NCI-H1436 (cell line): ENCODE data around the gene IRGQ.

ENCODE experiments used
- DNase-seq: peaks from one replicate; lab custom pipeline; 2025; lab: John Stamatoyannopoulos, UW

The IRGQ gene

GRCh38 chr19:43544077-43544476, 51.9 kb downstream of the IRGQ start:
- no peak for DNase-seq

- no peak for DNase-seq
Observed at GRCh38 chr19:43541920-43542650, 53.8 kb downstream of the IRGQ start.

GRCh38 chr19:43540381-43540780, 55.6 kb downstream of the IRGQ start:
- no peak for DNase-seq

- no peak for DNase-seq
Observed at GRCh38 chr19:43538922-43539321, 57.0 kb downstream of the IRGQ start.

GRCh38 chr19:43534816-43535761, 60.8 kb downstream of the IRGQ start:
- no peak for DNase-seq
